Measurements from ENCODE around the gene CHN1. TPM values are rescaled to one million over a fixed set of nuclear protein-coding genes. Genes with fewer than 3 reads are reported as not detected.

CHN1 gene
- total and polyA plus RNA-seq, 2 donors from 2014 or later = 6.5 to 14.1 TPM

GRCh38 chr2:174931724-174932123, 73.5 kb downstream of the CHN1 start:
- no peaks in the 10 kb centered on the region for H3K27me3 ChIP-seq (ENCODE audit: control insufficient read depth, insufficient read depth, low read length)
- no peaks in the 10 kb centered on the region for H3K4me1 ChIP-seq (ENCODE audit: control insufficient read depth in 2 of 3, insufficient read depth in 2 of 3, low read depth in 1 of 3, low read length in 3 of 3)
- no peak overlapping the region for H3K27ac ChIP-seq (ENCODE audit: low read depth in 2 of 2, low read length in 2 of 2)
- no peak overlapping the region for H3K9ac ChIP-seq (ENCODE audit: low read length in 3 of 3)
- DNase-seq (no peak), FAIRE-seq (no peak)
- intact Hi-C loops (cut with DNase I) = no loop called here
- H3K9me3 ChIP-seq (ENCODE audit: control insufficient read depth in 2 of 3, insufficient read depth in 1 of 3, low read length in 3 of 3) = peaks cover 0 to 4% (median 0%) of the 10 kb centered on the region in 3 donors
- no peak for TF ChIP-seq CTCF (IDR thresholded peaks at IDR 0.05; ENCODE audit: borderline replicate concordance, extremely low read depth, insufficient read depth)
- no peak overlapping the region for H3K4me3 ChIP-seq (ENCODE audit: low read length in 3 of 3)
- no peaks in the 10 kb centered on the region for H3K36me3 ChIP-seq (ENCODE audit: control insufficient read depth in 2 of 3, insufficient read depth in 3 of 3, low read length in 3 of 3)

GRCh38 chr2:174929786-174930185, 75.4 kb downstream of the CHN1 start:
- Histone ChIP-seq H3K9me3 (ENCODE audit: control insufficient read depth in 2 of 3, insufficient read depth in 1 of 3, low read length in 3 of 3) (peaks cover 0 to 4% (median 0%) of the 10 kb centered on the region in 3 donors), H3K27me3 (ENCODE audit: control insufficient read depth, insufficient read depth, low read length) (no peaks in the 10 kb centered on the region)
- DNase-seq = peak in 2 of 5 donors; percentile 11 to 26

DNA sequence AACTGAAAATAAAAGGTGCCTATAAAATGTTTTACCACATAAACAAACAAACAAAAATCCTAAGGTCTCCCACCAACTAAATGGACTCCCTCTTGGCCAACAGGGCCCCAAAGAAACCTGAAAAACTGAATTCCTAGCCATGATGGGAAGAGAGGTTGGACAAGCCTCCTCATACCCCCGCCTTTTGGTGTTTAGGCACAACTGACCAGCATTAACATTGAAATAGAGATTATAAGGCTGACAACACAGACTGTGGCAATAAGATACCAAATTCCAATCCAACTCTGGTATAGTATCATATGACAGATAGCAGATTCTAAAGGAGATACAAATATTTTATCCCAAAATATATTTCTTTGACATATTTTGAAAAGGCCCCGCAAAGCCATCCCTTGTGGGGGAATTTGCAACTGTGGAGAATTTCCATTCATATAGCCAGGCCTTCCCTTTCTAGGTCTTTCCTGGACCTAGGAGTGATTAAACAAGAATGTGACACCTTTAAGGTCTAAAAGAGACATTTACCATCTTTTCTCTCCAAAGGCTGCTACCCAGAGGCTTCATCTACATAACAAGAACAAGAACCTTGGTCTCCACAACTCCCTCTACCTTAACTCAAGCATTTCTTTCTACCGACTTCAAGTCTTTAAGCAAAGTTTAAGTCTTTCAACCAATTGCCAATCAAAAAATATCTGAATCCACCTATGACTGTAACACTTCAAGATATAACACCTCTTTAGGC, 80.0 kb downstream of the CHN1 start:
- H3K4me3 ChIP-seq (ENCODE audit: low read length in 3 of 3) = no peak overlapping the region
- intact Hi-C loops (cut with DNase I) = no loop called here
- no peak for DNase-seq

More at GRCh38 chr2:174929786-174930185, 75.4 kb downstream of the CHN1 start:
- Histone ChIP-seq H3K27ac (ENCODE audit: low read depth in 2 of 2, low read length in 2 of 2) (no peak overlapping the region), H3K36me3 (ENCODE audit: control insufficient read depth in 2 of 3, insufficient read depth in 3 of 3, low read length in 3 of 3) (no peaks in the 10 kb centered on the region), H3K9ac (ENCODE audit: low read length in 3 of 3) (no peak overlapping the region), H3K4me1 (ENCODE audit: control insufficient read depth in 2 of 3, insufficient read depth in 2 of 3, low read depth in 1 of 3, low read length in 3 of 3) (no peaks in the 10 kb centered on the region), H3K4me3 (ENCODE audit: low read length in 3 of 3) (no peak overlapping the region)
- FAIRE-seq = no peak
- no peak for TF ChIP-seq CTCF (IDR thresholded peaks at IDR 0.05; ENCODE audit: borderline replicate concordance, extremely low read depth, insufficient read depth)
- intact Hi-C loops (cut with DNase I) = no loop called here

More for the DNA sequence above, 80.0 kb downstream of the CHN1 start:
- Histone ChIP-seq H3K4me1 (ENCODE audit: control insufficient read depth in 2 of 3, insufficient read depth in 2 of 3, low read depth in 1 of 3, low read length in 3 of 3) (no peaks in the 10 kb centered on the region), H3K9ac (ENCODE audit: low read length in 3 of 3) (no peak overlapping the region), H3K9me3 (ENCODE audit: control insufficient read depth in 2 of 3, insufficient read depth in 1 of 3, low read length in 3 of 3) (no peaks in the 10 kb centered on the region), H3K27me3 (ENCODE audit: control insufficient read depth, insufficient read depth, low read length) (no peaks in the 10 kb centered on the region), H3K36me3 (ENCODE audit: control insufficient read depth in 2 of 3, insufficient read depth in 3 of 3, low read length in 3 of 3) (no peaks in the 10 kb centered on the region), H3K27ac (ENCODE audit: low read depth in 2 of 2, low read length in 2 of 2) (no peak overlapping the region)
- no peak for FAIRE-seq
- TF ChIP-seq CTCF (IDR thresholded peaks at IDR 0.05; ENCODE audit: borderline replicate concordance, extremely low read depth, insufficient read depth) = no peak

All from kidney (tissue), 14 donors.